Hepatocyte (in vitro differentiated cells): Measurements from ENCODE around the gene ADAMTSL1. TPM values are rescaled to one million over a fixed set of nuclear protein-coding genes. Genes with fewer than 3 reads are reported as not detected.

Experiments used
- DNase-seq: peaks from one replicate; pipeline ENCODE4 v3.0.0-alpha.2; 2016; ENCODE audit warnings: low spot score
- H2AFZ ChIP-seq: fragments of 200-600 bp; sonication (generic); 2 replicates; pipeline ENCODE4 v1.6.0; 2016; ENCODE audit warnings: antibody characterized with exemption, mild to moderate bottlenecking
- H3K27ac ChIP-seq: fragments of 200-600 bp; sonication (generic); 2 replicates; pipeline ENCODE4 v1.5.1; 2016; ENCODE audit warnings: mild to moderate bottlenecking
- H3K27me3 ChIP-seq: fragments of 200-600 bp; sonication (generic); 2 replicates; pipeline ENCODE4 v1.6.1; 2016
- H3K36me3 ChIP-seq: fragments of 200-600 bp; sonication (generic); replicated peaks from 2 replicates; pipeline ENCODE4 v1.5.1; 2016; ENCODE audit warnings: low read depth; ENCODE audit not compliant: insufficient read depth
- H3K4me1 ChIP-seq: fragments of 200-600 bp; sonication (generic); 2 replicates; pipeline ENCODE4 v1.5.1; 2016; ENCODE audit warnings: mild to moderate bottlenecking, moderate library complexity; ENCODE audit not compliant: insufficient read depth
- H3K4me2 ChIP-seq: fragments of 200-600 bp; sonication (generic); 2 replicates; pipeline ENCODE4 v1.6.0; 2016
- H3K4me3 ChIP-seq: fragments of 200-600 bp; sonication (generic); 2 replicates; pipeline ENCODE4 v1.5.1; 2016; ENCODE audit warnings: mild to moderate bottlenecking
- H3K79me2 ChIP-seq: fragments of 200-600 bp; sonication (generic); 2 replicates; pipeline ENCODE4 v1.6.0; 2017; ENCODE audit warnings: mild to moderate bottlenecking
- H3K9me2 ChIP-seq: fragments of 200-600 bp; sonication (generic); replicated peaks from 2 replicates; pipeline ENCODE4 v1.6.0; 2017; ENCODE audit warnings: mild to moderate bottlenecking; ENCODE audit not compliant: insufficient read depth
- H3K9me3 ChIP-seq: fragments of 200-600 bp; sonication (generic); 2 replicates; pipeline ENCODE4 v1.5.1; 2016; ENCODE audit warnings: low read depth, mild to moderate bottlenecking
- H4K20me1 ChIP-seq: fragments of 200-600 bp; sonication (generic); 2 replicates; pipeline ENCODE4 v1.6.0; 2016; ENCODE audit warnings: mild to moderate bottlenecking; ENCODE audit not compliant: insufficient read depth, poor library complexity, severe bottlenecking
- CTCF ChIP-seq: fragments of 200-600 bp; sonication (generic); IDR thresholded peaks from 2 replicates; pipeline ENCODE4 v1.5.1; 2016; ENCODE audit warnings: antibody characterized with exemption, mild to moderate bottlenecking; ENCODE audit not compliant: poor library complexity
- EZH2 ChIP-seq: fragments of 200-600 bp; sonication (generic); IDR thresholded peaks from 2 replicates; pipeline ENCODE4 v1.6.1; 2016; ENCODE audit warnings: antibody characterized with exemption, mild to moderate bottlenecking, borderline replicate concordance
- EZH2phosphoT487 ChIP-seq: fragments of 200-600 bp; sonication (generic); IDR thresholded peaks from one replicate; pipeline ENCODE4 v1.6.1; 2018; ENCODE audit warnings: antibody characterized with exemption, mild to moderate bottlenecking, low read depth, moderate library complexity; ENCODE audit not compliant: unreplicated experiment, severe bottlenecking
- WGBS: methylation state at CpG from one replicate; pipeline ENCODE4 v1.1.6; 2016; ENCODE audit warnings: low lambda C conversion rate; ENCODE audit errors: missing lambda C conversion rate; 5-methylcytosine and 5-hydroxymethylcytosine counted together
- polyA plus RNA-seq: library from polyadenylated mRNA; unstranded; fragments of >200 nt; fragmentation: Nextera tagmentation; extraction: Ambion mirVana; gene quantifications from 2 replicates; pipeline ENCODE4 v1.2.1, GENCODE V29; 2016
- total RNA-seq: library from RNA; depleted of rRNA; stranded (reverse); fragments of >200 nt; gene quantifications from 2 replicates; pipeline ENCODE4 v1.2.3, GENCODE V29; 2014

The ADAMTSL1 gene
- total and polyA plus RNA-seq, 2 experiments from 2014 or later, result 7.2 to 24.0 TPM

GRCh38 chr9:18723366-18723765 is 249.4 kb downstream of the ADAMTSL1 start:
- Histone ChIP-seq H4K20me1 (no peaks in the 10 kb centered on the region), H3K36me3 (no peaks in the 10 kb centered on the region), H2AFZ (no peak overlapping the region), H3K9me3 (no peaks in the 10 kb centered on the region), H3K4me2 (no peak overlapping the region), H3K79me2 (no peaks in the 10 kb centered on the region), H3K4me3 (no peak overlapping the region), H3K4me1 (peaks cover 5% of the 10 kb centered on the region), H3K9me2 (no peaks in the 10 kb centered on the region), H3K27me3 (no peaks in the 10 kb centered on the region), H3K27ac (no peak overlapping the region)
- no peak for TF ChIP-seq EZH2
- no peak for TF ChIP-seq EZH2phosphoT487
- no peak for TF ChIP-seq CTCF
- DNase-seq, result no peak
- WGBS, result 56% methylated on average over 5 of the region's 5 CpGs

GRCh38 chr9:18726546-18726945 is 252.6 kb downstream of the ADAMTSL1 start:
- H3K4me2 ChIP-seq, result no peak overlapping the region
- peak overlapping the region; percentile 54 for H3K27ac ChIP-seq
- TF ChIP-seq EZH2phosphoT487 (no peak), EZH2 (no peak), CTCF (no peak)
- H3K36me3 ChIP-seq, result no peaks in the 10 kb centered on the region
- no peaks in the 10 kb centered on the region for H3K79me2 ChIP-seq
- H3K27me3 ChIP-seq, result no peaks in the 10 kb centered on the region
- H3K9me3 ChIP-seq, result no peaks in the 10 kb centered on the region
- peak; percentile 18 for DNase-seq
- H3K4me3 ChIP-seq, result no peak overlapping the region
- no peaks in the 10 kb centered on the region for H3K9me2 ChIP-seq
- WGBS, result 36% methylated on average over 1 of the region's 1 CpG
- no peak overlapping the region for H2AFZ ChIP-seq
- H3K4me1 ChIP-seq, result peaks cover 5% of the 10 kb centered on the region
- no peaks in the 10 kb centered on the region for H4K20me1 ChIP-seq

- Histone ChIP-seq H3K79me2 (no peaks in the 10 kb centered on the region), H3K9me3 (no peaks in the 10 kb centered on the region), H4K20me1 (no peaks in the 10 kb centered on the region), H3K36me3 (no peaks in the 10 kb centered on the region), H3K4me3 (no peak overlapping the region), H3K9me2 (no peaks in the 10 kb centered on the region), H3K4me2 (no peak overlapping the region), H3K4me1 (peaks cover 5% of the 10 kb centered on the region), H2AFZ (no peak overlapping the region), H3K27me3 (no peaks in the 10 kb centered on the region), H3K27ac (peak overlapping the region; percentile 34)
- WGBS, result 100% methylated on average over 6 of the region's 7 CpGs
- no peak for DNase-seq
- TF ChIP-seq CTCF (no peak), EZH2phosphoT487 (no peak), EZH2 (no peak)
These were observed 254.0 kb downstream of the ADAMTSL1 start for GRCh38 chr9:18727904-18728303.

GRCh38 chr9:18728642-18729041 is 254.7 kb downstream of the ADAMTSL1 start:
- no peaks in the 10 kb centered on the region for H3K9me2 ChIP-seq
- no peak overlapping the region for H3K4me3 ChIP-seq
- no peaks in the 10 kb centered on the region for H3K9me3 ChIP-seq
- H3K27ac ChIP-seq, result no peak overlapping the region
- no peak overlapping the region for H3K4me2 ChIP-seq
- no peak for DNase-seq
- 91% methylated on average over 3 of the region's 3 CpGs for WGBS
- H3K4me1 ChIP-seq, result peaks cover 5% of the 10 kb centered on the region
- H3K27me3 ChIP-seq, result no peaks in the 10 kb centered on the region
- no peaks in the 10 kb centered on the region for H3K36me3 ChIP-seq
- H3K79me2 ChIP-seq, result no peaks in the 10 kb centered on the region
- H4K20me1 ChIP-seq, result no peaks in the 10 kb centered on the region
- H2AFZ ChIP-seq, result no peak overlapping the region
- TF ChIP-seq CTCF (no peak), EZH2phosphoT487 (no peak), EZH2 (no peak)
